ENCODE results near the gene RRAGD.

RRAGD gene

DNA sequence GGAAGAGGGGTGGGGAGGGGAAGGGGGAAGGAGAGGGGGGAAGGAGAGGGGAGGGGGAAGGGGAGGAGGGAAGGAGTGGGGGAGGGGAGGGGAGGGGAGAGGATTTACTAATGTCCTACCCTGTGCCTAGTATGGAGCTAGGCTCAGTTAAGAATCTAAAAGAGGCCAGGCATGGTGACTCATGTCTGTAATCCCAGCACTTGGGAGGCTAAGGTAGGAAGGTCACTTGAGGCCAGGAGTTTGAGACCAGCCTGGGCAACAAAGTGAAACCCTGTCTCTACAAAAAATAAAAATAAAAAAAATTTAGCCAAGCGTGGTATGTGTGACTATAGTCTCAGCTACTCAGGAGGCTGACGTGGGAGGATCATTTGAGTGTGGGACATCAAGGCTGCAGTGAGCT, 72.5 kb downstream of the RRAGD start:
- no peak for DNase-seq

DNA sequence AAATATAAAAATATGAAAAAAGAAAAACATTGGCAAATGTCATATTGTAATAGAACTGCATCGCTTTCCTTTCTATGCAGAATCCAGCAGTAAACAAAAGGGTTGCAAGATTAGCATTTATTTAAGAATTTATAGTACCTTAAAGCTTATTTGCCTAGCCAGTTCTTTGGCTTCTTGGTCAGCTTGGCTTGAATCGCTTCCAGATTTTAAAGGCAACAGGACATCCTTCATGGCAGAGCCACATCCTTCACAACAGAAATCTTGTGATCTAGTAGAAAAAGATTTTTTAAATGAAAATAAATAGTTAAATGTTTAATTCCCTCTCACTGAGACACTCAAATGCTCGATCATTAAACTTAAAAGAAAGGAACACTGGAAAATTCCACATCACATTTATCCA, 76.9 kb downstream of the RRAGD start:
- no peak for DNase-seq

DNA sequence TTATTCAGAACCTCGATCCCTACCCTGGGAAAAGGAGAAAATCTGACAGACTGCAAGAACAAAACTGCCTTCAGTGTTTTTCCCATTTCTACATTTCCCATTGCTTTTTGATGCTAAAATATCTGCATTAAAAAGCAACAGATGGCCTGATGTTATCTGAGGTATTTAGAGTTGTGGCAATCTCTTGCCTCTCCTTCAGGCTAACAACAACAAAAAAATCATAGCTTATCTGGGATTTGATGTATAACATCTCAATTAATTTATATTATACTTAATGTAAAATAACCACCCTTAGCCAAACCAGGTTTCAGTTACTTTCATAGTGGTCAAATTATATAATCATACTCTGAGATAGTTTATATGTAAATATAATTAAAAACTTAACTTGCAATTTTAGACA, 81.2 kb downstream of the RRAGD start:
- no peak for DNase-seq

DNA sequence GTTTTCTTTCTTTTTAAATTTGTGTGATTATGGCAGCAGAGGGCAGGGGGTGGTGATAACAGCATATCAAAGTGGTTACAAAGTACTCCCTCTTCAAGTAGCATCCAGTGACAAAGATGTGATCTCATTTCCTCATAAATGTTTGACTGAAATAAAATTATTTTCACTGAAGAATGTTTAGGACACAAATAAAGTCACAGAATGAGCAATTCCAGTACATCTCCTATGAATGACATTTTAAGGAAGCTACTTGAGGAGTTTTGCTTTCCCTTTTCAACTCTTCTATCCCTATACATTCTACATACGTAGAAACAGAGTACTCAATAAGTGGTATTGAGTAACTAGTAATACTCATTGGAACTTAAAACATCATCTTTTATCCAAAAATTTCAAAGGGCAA, 83.1 kb downstream of the RRAGD start:
- no peak for DNase-seq

DNA sequence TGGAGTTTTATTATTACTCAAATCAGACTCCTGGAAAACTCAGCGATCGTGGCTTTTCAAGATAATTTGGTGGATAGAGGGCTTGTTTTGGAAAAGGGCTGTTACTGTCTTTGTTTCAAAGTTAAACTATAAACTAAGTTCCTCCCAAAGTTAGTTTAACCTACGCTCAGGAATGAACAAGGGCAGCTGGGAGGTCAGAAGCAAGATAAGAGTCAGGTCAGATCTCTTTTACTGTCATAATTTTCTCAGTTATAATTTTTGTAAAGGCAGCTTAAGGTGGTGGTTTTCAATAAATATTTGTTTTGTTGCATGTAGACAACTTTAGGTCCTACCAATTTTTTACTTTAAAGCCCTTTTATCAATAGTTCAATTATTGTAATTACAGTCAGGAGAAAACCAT, 87.8 kb downstream of the RRAGD start:
- DNase-seq = no peak

DNA sequence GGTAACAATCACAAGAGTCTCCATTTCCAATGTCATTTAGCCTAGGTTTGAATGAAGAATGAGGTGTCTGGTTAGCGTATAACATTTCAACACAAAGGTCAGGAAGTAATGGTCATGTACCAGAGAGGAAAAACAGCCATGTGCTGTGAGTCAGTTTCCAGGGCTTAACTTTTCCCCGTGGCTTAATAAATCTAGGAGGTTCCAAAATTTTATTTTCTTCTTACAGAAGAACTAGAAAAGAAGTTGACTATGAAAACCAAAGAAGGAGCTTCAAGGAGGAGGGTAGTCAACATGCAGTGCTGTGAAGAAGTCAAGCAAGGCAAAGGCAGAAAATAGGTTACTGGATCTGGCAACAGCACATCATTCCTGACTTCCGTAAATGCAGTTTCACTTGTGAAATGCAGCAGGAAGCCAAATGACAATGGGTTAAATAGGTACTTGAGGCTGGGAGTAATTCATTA, 88.5 kb downstream of the RRAGD start:
- DNase-seq = no peak

DNA sequence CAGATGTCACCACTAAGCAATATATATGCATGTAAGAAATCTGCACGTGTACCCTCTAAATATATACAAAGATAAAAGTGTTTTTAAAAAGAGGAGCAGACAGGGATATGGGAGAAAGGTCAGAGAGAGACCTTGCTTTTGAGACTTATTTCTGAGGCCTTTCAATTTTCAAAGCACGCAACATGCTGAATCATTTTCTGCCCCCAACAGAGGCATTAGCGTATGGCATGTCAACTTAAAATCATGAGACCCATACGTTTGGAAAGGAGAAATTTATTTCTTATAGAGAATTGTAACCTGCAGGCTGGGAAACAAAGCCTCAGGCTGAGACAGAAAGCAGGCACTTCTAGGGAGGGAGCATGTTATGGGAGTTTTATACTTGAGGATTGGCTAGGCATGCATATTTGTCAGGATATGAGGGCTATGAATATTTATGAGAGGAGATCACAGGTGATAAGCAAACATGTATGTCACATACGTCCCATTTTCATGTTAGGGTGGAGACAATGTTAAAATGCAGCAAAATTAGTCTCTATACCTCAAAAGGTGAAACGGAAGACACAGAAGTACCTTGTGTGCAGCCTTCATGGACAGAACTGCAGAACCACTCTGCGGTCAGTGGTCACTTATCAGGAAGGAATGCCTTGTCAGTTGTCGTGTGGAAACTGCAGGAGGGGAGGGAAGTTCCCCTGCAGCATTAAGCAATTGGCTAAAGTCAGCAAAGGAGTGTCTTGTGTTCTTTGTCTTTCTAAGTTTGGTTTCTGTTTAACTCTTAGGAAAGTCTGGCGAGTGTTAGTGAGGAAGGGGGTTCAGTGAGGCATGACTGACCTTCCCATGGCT, 90.7 kb downstream of the RRAGD start:
- DNase-seq = no peak

DNA sequence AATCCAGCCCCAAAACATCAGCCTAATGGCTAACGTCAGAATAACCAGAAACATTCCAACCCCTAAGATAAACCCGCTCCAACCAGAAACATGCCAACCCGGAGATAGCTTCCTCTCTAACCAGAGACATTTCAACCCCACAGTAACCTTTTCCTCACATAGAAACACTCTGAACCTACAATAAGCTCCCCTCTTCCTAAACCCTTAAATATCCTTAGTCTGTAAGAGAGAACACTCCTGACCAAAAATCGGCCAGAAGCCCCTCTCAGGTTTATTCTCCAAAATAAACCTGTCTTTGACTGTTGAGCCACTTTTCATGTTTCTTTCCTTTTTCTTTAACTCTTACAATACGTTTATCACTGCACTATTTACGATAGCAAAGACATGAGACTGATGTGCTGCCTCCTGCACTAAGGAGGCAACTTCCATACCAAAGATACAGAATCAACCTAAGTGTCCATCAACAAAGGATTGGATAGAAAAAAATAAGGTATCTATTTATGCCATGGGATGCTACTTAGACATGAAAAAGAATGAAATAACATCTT, 92.0 kb downstream of the RRAGD start:
- DNase-seq = no peak

DNA sequence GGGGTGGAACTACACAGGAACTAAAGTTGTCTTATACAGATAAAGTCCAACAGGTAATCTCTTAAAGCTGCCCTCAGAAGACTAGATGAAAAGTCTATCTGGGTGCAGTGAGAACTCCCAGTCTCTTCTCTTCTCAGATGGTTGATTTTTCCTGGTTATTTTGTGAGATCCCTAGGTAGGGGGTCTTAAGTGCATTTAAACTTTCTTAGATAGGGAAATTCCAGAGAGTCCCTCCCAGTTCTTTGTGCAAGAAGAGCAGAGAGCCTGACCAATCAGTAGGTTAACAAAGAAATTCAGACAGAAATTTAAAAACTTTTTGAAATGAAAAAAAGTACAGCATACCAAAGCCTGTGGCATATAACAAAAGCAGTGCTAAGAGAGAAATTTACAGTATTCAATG, 95.0 kb downstream of the RRAGD start:
- no peak for DNase-seq

DNA sequence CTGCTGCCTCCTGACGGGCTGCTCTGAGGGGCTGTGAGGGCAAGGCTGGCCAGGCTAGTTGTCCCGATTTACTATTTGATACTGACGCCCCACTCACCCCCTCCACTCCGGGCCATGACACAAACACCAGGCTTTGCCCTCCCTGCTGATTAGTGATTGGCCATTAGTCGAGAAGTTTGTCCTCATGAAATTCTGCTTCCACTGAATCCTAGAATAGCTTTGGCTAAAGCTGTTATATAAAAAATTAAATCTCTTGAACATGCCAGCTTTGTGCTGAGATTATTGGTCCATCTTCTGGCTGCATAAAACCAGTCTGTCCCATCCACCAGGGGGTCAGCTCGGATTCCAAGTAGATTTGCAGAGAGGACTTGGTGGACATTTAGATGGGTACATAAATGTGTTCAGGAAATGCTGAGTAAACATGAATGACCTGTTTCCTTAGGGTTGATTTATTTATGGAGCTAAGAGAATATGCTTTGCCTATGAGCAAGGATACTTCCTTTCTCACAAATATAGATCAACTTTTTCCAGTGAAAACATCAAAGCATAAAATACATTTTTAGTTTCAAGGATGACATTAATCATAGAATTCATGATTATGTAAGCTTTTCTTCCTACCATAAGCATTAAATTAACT, 96.7 kb downstream of the RRAGD start, which contains the start of gene GABRR2:
Gene GABRR2, minus strand, starts transcription at position 51 of the 637 bp plus-strand sequence. CDS start 134 bp downstream, outside the sequence.
- DNase-seq = no peak

DNA sequence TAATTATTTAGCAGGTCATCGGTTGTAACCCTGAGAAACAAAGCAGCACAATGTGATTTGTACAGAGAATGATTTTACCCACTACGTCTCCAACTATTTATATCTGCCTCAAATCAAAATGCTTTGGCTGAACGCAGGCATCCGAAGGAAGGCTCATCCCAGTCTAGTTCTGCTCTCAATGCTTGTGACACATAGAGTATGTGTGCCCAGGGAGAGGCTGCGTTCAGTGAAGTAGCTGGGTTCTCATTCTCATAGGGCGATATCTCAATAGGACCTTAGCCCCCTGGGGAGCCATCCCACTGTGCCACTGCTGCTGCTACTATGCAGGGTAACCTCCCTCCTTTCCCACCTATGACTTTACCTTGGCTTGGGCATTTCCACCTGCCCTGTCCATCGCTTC, 97.4 kb downstream of the RRAGD start:
- no peak for DNase-seq
